ENCODE results near the gene MRPL23.

GRCh38 chr11:1923201-1923956 is 23.8 kb upstream of the MRPL23 start:
- TF ChIP-seq ZNF174 (CRISPR knock-in tag; IDR thresholded peaks at IDR 0.05) (no peak), IRF9 (tag; IDR thresholded peaks at IDR 0.05) (no peak), POLR2AphosphoS5 (IDR thresholded peaks at IDR 0.05; ENCODE audit: control insufficient read depth, insufficient read depth, low read depth, low read length) (no peak)

Data from K562 (cell line).